ENCODE data around the gene ZHX3.
"Not testable (repeated sequence)": the region's sequence is repeated elsewhere in the genome, so short reads cannot be mapped to it uniquely, and the experiment has no call there.

The ZHX3 gene

DNA sequence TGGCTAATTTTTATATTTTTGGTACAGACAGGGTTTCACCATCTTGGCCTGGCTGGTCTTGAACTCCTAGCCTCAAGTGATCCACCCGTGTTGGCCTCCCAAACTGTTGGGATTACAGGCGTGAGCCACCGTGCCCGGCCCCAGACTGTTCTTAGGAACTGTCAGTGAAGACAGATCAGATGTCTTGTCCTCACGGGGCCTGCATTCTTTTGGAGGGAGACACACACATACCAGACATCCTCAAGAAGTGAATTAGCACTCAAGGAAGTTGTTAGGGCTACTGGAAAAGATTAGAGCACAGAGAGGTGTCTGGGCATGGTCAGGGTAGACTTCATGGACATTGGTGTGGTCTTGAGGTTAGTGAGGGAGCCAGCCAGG is 12.8 kb upstream of the ZHX3 start:
- DNase-seq = no peak

- DNase-seq = peak; percentile 46 to 53
Observed at GRCh38 chr20:41329435-41330342, 12.2 kb upstream of the ZHX3 start.

GRCh38 chr20:41327178-41327577 is 9.6 kb upstream of the ZHX3 start:
- DNase-seq = no peak

DNA sequence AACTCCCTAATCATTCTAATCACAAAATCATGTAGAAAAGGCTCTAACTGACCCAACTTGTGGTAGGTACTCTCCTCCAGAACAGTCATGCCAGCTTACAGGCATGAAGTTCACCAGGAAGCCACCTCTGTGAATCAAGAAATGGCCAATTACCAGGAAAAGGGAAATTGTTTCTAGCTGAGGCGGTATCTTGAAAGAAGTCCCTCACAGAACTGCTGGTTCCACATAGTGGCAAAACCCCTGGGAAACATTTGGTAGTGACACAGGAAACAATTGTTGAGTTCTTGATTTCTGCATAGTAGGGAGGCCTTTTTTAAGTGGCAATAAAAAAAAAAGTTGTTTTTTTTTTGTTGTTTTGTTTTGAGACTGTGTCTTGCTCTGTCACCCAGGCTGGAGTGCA is 3.4 kb upstream of the ZHX3 start:
- no peak for DNase-seq

- DNase-seq = no peak
Observed at GRCh38 chr20:41320441-41320840, 2.9 kb upstream of the ZHX3 start.

GRCh38 chr20:41318271-41318649 is 729 bp upstream of the ZHX3 start:
- DNase-seq = no peak

DNA sequence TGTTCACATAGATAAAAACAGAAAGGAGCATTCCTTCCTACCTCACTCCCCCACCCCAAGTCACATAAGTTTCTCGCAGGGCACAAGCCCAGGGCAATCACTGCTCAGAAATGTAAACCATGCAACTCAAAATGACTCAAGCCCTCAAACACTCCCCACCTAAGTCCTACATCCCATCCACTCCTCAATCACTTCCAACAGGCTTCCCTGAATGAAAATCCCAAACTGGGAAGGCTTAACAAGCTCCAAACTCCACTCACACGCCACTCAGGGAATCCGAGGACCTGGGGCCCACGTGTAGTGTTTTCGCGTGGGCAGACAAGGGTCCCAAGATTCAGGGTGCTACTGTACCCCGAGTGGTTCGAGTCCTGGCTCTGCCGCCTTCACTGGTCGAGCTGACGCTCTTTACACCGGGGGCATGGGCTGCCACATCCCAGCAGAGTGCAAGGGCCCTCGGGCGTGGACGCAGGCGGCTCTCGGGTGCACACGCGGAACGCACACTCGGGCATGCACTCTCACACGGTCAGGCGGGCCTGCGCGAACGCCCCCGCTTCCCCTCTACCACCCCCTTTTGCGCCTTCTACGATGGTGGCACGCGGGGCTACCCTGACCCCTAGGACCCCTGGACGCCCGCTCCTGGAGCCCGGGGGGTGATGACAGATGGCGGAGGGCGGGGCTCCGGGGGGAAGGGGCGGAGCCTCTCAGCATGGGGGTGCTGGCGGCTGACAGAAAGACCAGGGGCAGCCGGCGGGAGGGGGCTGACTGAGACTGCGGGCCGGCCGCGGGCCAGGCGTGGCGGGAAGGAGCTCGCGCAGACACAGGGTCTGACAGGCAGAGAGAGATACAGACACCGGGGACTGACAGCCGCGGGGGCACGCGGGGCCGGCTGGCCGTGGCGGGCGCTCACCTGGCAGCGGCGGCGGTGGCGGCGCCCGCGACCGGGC is 657 bp downstream of the ZHX3 start:
- DNase-seq = peak; percentile 72 to 74

- no peak for DNase-seq
Observed at GRCh38 chr20:41316051-41316450, 1.5 kb downstream of the ZHX3 start.

DNA sequence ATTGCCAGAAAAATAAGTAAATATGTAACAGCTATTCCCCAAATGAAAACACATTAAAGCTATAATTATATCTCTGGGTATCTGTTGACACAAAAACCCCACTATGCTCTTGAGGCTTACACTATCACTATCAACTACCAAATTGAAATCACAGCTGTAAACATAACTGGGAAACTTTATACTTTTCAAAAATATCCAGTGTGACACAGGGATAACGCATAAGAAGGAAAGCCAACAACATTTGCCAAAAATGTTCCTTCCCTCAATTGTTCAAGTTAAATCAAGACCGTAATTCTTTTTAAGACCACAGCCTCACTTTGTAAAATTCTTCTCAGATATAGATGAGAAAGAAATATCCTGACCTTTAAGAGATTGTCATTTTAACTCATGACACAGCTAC is 3.1 kb downstream of the ZHX3 start:
- DNase-seq = no peak

- not testable (repeated sequence) for DNase-seq
Observed at GRCh38 chr20:41312009-41312408, 5.5 kb downstream of the ZHX3 start.

GRCh38 chr20:41309817-41310216 is 7.7 kb downstream of the ZHX3 start:
- DNase-seq = no peak

DNA sequence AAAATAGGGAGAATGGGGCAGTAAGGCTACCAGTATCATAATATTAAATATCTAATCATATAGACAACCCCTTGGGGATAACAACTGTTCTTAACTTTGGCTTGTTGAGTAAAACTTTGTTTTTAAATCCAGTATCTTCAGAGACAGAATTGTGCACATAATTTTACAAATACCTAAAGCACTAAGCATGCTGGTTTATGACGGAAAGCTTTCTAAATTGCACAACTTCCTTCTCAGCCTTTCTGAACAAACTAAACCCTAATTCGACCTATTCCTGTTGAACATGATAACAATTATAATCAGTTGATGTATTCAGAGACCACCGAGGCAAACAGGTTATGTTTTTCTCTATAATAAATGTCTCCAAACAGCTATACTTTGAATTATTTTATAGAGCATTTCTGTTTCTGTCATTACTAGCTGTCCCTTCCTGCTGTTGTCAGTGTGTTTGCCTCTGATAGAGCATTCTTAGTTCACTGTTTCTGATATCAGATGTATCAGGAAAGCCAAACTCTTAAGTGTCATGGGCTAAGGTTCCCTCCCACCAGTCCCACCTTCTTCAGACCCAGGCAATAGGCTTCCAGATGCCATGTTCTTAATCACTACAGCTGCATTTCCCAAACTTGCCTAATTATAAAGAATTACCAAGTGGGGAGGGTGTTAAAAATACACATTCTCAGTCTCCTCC is 8.7 kb downstream of the ZHX3 start:
- DNase-seq = no peak

GRCh38 chr20:41308290-41308711 is 9.2 kb downstream of the ZHX3 start:
- DNase-seq = no peak

GRCh38 chr20:41307021-41307420 is 10.5 kb downstream of the ZHX3 start:
- no peak for DNase-seq

- DNase-seq = no peak
Observed at GRCh38 chr20:41306061-41306727, 11.3 kb downstream of the ZHX3 start.

DNA sequence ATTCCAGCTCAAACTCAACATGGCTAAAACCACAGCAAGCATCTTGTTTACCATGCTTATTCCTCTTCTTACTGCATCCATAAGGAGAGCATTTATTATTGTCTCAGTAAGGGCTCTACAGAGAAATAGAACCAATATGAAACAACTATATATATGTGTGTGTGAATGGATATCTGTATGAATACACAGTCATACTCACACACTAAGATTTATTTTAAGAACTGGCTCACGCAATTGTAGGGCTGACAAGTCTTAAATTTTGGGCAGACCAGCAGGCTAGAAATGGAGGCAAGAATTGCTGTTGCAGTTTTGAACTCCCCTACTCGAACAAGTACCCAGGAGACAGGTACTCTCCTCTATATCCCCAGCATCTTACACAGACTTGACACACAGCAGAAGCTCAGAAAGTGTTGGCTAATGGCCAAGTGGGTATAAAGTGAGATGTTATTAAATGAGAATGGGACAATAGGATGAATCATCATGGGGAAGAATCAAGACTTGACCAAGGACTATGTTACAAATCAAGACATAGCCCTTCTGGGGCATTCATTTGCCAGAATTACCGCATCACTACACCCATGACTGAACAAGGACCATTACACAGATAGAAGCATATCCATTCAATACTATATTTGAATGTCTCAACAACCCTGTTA is 13.0 kb downstream of the ZHX3 start:
- no peak for DNase-seq

- DNase-seq = no peak
Observed at GRCh38 chr20:41304002-41304401, 13.5 kb downstream of the ZHX3 start.

DNA sequence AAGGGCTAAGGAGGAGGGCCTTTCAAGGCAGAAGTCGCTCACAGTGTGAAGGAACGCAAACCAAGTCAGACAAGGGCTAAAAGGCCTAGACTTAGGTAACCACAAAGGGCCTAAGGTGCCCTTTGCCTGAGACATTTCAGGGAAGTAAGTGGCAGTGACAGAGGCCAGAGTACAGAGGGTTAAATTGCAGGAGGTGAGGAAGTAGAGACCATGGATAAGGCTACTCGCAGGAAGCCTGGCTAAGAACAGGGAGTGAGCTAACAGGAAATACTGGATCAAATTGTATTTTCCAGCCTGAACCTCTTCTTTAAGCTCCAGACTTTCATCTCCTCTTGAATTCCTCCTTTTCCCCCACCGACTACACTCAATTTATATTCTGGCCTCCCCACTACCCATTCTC is 16.6 kb downstream of the ZHX3 start:
- DNase-seq = no peak

DNA sequence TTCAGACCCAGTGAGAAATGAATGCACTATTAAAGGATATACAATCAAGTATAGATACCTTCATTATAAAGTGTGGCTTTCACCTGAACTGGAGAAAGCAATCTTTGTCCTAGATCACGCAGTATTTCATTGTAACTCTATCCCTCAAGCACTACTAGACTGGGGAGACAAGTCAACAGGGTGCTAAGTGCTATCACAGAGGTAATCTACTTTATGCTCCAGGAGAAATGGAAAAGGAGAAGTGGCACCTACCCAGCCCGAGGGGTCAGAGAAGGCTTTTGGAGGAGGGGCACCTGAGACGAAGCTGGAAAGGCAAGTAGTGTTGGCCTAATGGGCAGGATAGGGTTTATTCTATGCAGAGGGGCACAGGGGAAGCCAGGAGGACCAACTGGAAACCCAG is 17.1 kb downstream of the ZHX3 start:
- DNase-seq = no peak

GRCh38 chr20:41299899-41300298 is 17.6 kb downstream of the ZHX3 start:
- DNase-seq = no peak

- DNase-seq = no peak
Observed at GRCh38 chr20:41293269-41294037, 24.1 kb downstream of the ZHX3 start.
